Pancreas (tissue), 10 donors: Measurements from ENCODE around the gene HES7. TPM values are rescaled to one million over a fixed set of nuclear protein-coding genes. Genes with fewer than 3 reads are reported as not detected.
A peak's percentile ranks its signal among the peaks of the same experiment; 100 is the strongest.

Experiments
- ATAC-seq, 4 donors: fragments of 200-7000 bp; cut with Tn5 transposase; one replicate each; pipeline versions ENCODE4 v1.8.0 to v1.9.1; 2020; ENCODE audit warnings: mild to moderate bottlenecking in 4 of 4, moderate library complexity in 4 of 4
- DNase-seq, 6 donors: peaks; one replicate each; pipeline ENCODE4 v3.0.0-alpha.2; 2020
- FAIRE-seq: peaks from 2 replicates; lab custom pipeline; 2012; peaks lifted over from hg19 to GRCh38; lab: Jason Lieb, UNC
- H3K27ac ChIP-seq, 4 donors: fragments of 200-600 bp; sonication (generic); 1 replicate in 3 of 4; 2 replicates in 1 of 4; pipeline versions ENCODE4 v1.5.0 to v1.8.0; 2020
- H3K27me3 ChIP-seq, 4 donors: fragments of 200-600 bp; one replicate each; pipeline ENCODE4 v1.8.0; 2021
- H3K36me3 ChIP-seq, 3 donors: fragments of 200-600 bp; sonication (generic) in 1 of 3; one replicate each; pipeline versions ENCODE4 v1.5.0 to v1.8.0; 2020 to 2021
- H3K4me1 ChIP-seq, 3 donors: fragments of 200-600 bp; one replicate each; pipeline ENCODE4 v1.8.0; 2021
- H3K4me3 ChIP-seq, 4 donors: fragments of 200-600 bp; sonication (generic) in 2 of 4; one replicate each; pipeline versions ENCODE4 v1.5.0 to v1.8.0; 2020 to 2021
- H3K9me3 ChIP-seq, 4 donors: fragments of 200-600 bp; one replicate each; pipeline ENCODE4 v1.8.0; 2021
- CTCF ChIP-seq, 4 donors: fragments of 200-600 bp; sonication (generic) in 3 of 4; IDR thresholded peaks; one replicate each; pipeline versions ENCODE4 v1.5.0 to v1.8.0; 2021; ENCODE audit warnings: antibody characterized with exemption in 4 of 4
- WGBS, 2 donors: extraction: QIAGEN DNeasy Blood & Tissue Kit; methylation state at CpG; one replicate each; pipeline ENCODE4 v1.1.7; 2013; 5-methylcytosine and 5-hydroxymethylcytosine counted together
- intact Hi-C, 3 donors: fragments of 100-400 bp; cut with DNase I; formaldehyde crosslinking; loops; one replicate each; pipeline versions ENCODE4 v1.11.1 to v1.14.2; 2022
- polyA plus RNA-seq, 2 donors: library from polyadenylated mRNA; stranded (reverse); fragments of 200-250 nt; gene quantifications; one replicate each; pipeline ENCODE4 v1.2.3, GENCODE V29; 2013
- total RNA-seq, 6 donors: library from RNA; stranded (reverse); fragmentation: NEBNext Ultra II Directional in 4 of 6; extraction: Animal tissue kit (Norgen Biotek cat#: 25700) in 4 of 6; gene quantifications; one replicate each; pipeline versions ENCODE4 v1.2.1 to v1.2.4, GENCODE V29; 2021 to 2023
- donor health status: healthy with polysubstance abuse.
- donor health status: DM: no; HTN: no; CAD: no; lungs with moderate emphysema.
- donor health status: DM: no; HTN: no; CAD: no.
- donor health status: control.
- donor health status: control.
- donor health status: Bipolar disorder and iron deficiency.
- donor health status: DM: yes; HTN: yes; CAD: no.
- donor health status: DM: no; HTN: no; CAD: no.
- donor health status: DM: no; HTN: no; CAD: no.
- donor health status: DM: yes; HTN: yes; CAD: no.

Gene HES7
- total and polyA plus RNA-seq, 8 donors, result 0.08 to 0.16 TPM; not detected in 6

DNA sequence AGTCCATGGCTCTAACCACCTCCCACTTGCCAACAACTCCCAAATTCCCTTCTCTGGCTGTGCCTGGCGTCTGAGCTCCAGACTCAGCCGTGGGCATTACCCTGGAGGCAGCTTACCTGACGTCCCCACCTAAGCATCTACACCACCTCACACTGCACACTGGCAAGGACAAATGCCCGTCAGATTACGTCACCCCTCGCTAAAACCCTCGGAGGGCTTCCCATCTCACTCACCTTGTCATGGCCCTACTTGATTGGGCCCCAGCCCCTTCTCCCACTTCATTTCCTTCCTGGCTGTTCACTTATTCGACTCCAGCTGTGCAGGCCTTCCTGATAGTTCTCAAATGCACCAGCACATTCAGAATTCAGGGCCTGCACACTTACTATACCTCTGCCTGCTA lies 19.0 kb downstream of the HES7 start:
- DNase-seq (no peak), ATAC-seq (no peak), FAIRE-seq (no peak)
- no peak overlapping the region for H3K4me3 ChIP-seq
- no peaks in the 10 kb centered on the region for H3K27me3 ChIP-seq
- H3K9me3 ChIP-seq, result no peaks in the 10 kb centered on the region
- intact Hi-C loops, result no loop called here
- WGBS, 2 donors, result 69 to 77% methylated on average over 8 of the region's 8 CpGs
- H3K36me3 ChIP-seq, result no peaks in the 10 kb centered on the region
- TF ChIP-seq CTCF (IDR thresholded peaks at IDR 0.05), result no peak
- peaks cover 0 to 3% (median 0%) of the 10 kb centered on the region in 3 donors for H3K4me1 ChIP-seq
- no peak overlapping the region for H3K27ac ChIP-seq

- FAIRE-seq, result no peak
- H3K4me1 ChIP-seq, result no peaks in the 10 kb centered on the region
- ATAC-seq, result peak in 3 of 4 donors; percentile 35 to 56 (median 35)
- H3K4me3 ChIP-seq, result no peak overlapping the region
- no peak for DNase-seq
- no peaks in the 10 kb centered on the region for H3K27me3 ChIP-seq
- no peak overlapping the region for H3K27ac ChIP-seq
- no peak for TF ChIP-seq CTCF (IDR thresholded peaks at IDR 0.05)
- WGBS, 2 donors, result 74 to 87% methylated on average over 4 of the region's 4 CpGs
- intact Hi-C loops, result no loop called here
- H3K9me3 ChIP-seq, result no peaks in the 10 kb centered on the region
- H3K36me3 ChIP-seq, result no peaks in the 10 kb centered on the region
These were observed 20.4 kb downstream of the HES7 start for GRCh38 chr17:8103549-8103948.

- no peak for FAIRE-seq
- WGBS, 2 donors, result 61 to 82% methylated on average over 6 of the region's 6 CpGs
- no peaks in the 10 kb centered on the region for H3K36me3 ChIP-seq
- H3K9me3 ChIP-seq, result no peaks in the 10 kb centered on the region
- intact Hi-C loops, result no loop called here
- no peak overlapping the region for H3K4me3 ChIP-seq
- no peak overlapping the region for H3K27ac ChIP-seq
- no peak for TF ChIP-seq CTCF (IDR thresholded peaks at IDR 0.05)
- DNase-seq, result no peak
- ATAC-seq, result no peak
- no peaks in the 10 kb centered on the region for H3K4me1 ChIP-seq
- no peaks in the 10 kb centered on the region for H3K27me3 ChIP-seq
These were observed 22.2 kb downstream of the HES7 start for GRCh38 chr17:8101721-8102120.

DNA sequence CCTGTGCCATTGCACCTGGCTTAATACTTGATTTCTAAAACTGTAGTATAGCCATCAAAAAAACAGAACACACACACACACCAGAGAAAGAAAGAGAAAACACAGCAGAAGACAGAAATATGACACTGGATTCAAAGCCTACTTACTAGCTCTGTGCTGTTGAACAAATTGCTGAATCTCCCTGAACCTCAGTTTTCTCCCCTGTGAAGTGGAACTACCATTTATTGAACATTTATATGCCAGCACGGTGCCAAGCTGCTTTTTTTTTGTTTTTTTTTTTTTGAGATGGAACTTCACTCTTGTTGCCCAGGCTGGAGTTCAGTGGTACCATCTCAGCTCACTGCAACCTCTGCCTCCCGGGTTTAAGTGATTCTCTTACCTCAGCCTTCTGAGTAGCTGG lies 23.1 kb downstream of the HES7 start:
- ATAC-seq (no peak), FAIRE-seq (no peak)
- H3K4me1 ChIP-seq, result no peaks in the 10 kb centered on the region

More for the DNA sequence above, 23.1 kb downstream of the HES7 start:
- Histone ChIP-seq H3K27me3 (no peaks in the 10 kb centered on the region), H3K27ac (no peak overlapping the region), H3K36me3 (no peaks in the 10 kb centered on the region), H3K9me3 (no peaks in the 10 kb centered on the region), H3K4me3 (no peak overlapping the region)
- 74 to 77% methylated on average over 2 of the region's 2 CpGs for WGBS, 2 donors
- no peak for DNase-seq
- no peak for TF ChIP-seq CTCF (IDR thresholded peaks at IDR 0.05)
- intact Hi-C loops, result no loop called here
